ENCODE results near the gene SOWAHD.
A peak's percentile ranks its signal among the peaks of the same experiment; 100 is the strongest.
"Not testable (repeated sequence)": the region's sequence is repeated elsewhere in the genome, so short reads cannot be mapped to it uniquely, and the experiment has no call there.

SOWAHD gene

GRCh38 chrX:119768436-119768835 is 10.0 kb downstream of the SOWAHD start:
- H3K36me3 ChIP-seq (replicated peaks); H3K27me3 ChIP-seq (ENCODE audit: low read depth); in situ Hi-C loops (cut with MboI; ENCODE audit: low sequenced_read_pairs); DNase-seq (ENCODE audit: low spot score in 2 of 2); H3K9me3 ChIP-seq; H3K4me3 ChIP-seq; H3K4me1 ChIP-seq: not testable (repeated sequence)

DNA sequence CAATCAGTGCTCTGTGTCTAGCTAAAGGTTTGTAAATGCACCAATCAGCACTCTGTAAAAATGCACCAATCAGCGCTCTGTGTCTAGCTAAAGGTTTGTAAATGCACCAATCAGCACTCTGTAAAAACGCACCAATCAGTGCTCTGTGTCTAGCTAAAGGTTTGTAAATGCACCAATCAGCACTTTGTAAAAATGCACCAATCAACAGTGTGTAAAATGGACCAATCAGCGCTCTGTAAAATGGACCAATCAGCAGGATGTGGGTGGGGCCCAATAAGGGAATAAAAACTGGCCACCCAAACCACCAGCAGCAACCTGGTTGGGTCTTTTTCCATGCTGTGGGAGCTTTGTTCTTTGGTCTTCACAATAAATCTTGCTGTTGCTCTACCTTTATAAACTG is 11.0 kb downstream of the SOWAHD start:
- H3K36me3 ChIP-seq (replicated peaks); H3K4me3 ChIP-seq; H3K9me3 ChIP-seq; in situ Hi-C loops (cut with MboI; ENCODE audit: low sequenced_read_pairs); DNase-seq (ENCODE audit: low spot score in 2 of 2); H3K27me3 ChIP-seq (ENCODE audit: low read depth); H3K4me1 ChIP-seq: not testable (repeated sequence)

DNA sequence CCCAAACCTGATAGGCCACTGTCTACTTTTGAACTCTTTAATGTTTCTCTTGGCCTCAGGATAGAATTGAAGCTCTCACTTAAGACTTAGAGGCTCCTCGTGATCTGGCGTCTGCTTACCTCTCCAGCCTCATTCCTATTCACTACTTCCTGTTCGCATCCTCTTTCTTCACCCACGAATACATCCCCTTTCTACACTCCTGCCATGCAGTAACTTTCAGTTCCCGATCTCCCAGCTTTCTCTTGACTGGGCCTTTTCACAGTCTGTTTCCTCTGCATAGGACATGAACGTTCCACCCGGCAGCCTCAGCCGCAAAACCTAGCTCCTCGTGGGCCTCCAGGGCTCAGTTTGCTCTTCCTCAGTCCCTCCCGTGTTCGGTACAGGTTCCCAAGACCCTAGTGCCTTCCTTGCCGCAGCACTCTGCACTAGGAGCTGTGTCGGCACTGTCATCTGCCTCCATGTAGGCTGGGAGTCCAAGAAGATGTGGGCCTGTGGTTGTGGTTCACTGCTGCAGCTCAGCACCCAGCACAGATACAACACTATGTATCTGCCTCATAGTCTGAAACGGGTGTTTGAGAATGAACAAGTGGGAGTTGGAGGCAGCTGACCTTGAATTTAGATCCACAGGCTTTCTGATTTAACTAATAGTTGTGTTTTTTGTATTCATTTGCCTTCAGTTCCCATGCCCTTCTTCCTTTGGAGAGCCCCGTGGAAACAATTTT is 17.3 kb downstream of the SOWAHD start:
- DNase-seq (ENCODE audit: low spot score in 2 of 2): no peak
- no peak overlapping the region for H3K4me3 ChIP-seq
- H3K9me3 ChIP-seq: no peaks in the 10 kb centered on the region
- no peaks in the 10 kb centered on the region for H3K27me3 ChIP-seq (ENCODE audit: low read depth)
- peaks cover 15% of the 10 kb centered on the region for H3K36me3 ChIP-seq (replicated peaks)
- no peaks in the 10 kb centered on the region for H3K4me1 ChIP-seq
- in situ Hi-C loops (cut with MboI; ENCODE audit: low sequenced_read_pairs): loop anchor here (25.0 kb wide), 1 partner anchor 362 kb away; no protein-coding TSS in a partner anchor

GRCh38 chrX:119778829-119779228 is 20.4 kb downstream of the SOWAHD start:
- no peak overlapping the region for H3K4me3 ChIP-seq
- in situ Hi-C loops (cut with MboI; ENCODE audit: low sequenced_read_pairs): loop anchor here (25.0 kb wide), 1 partner anchor 358 kb away; no protein-coding TSS in a partner anchor
- H3K36me3 ChIP-seq (replicated peaks): peaks cover 47% of the 10 kb centered on the region
- H3K9me3 ChIP-seq: no peaks in the 10 kb centered on the region
- no peaks in the 10 kb centered on the region for H3K4me1 ChIP-seq
- DNase-seq (ENCODE audit: low spot score in 2 of 2): no peak
- no peaks in the 10 kb centered on the region for H3K27me3 ChIP-seq (ENCODE audit: low read depth)

- in situ Hi-C loops (cut with MboI; ENCODE audit: low sequenced_read_pairs): loop anchor here (25.0 kb wide), 1 partner anchor 354 kb away; no protein-coding TSS in a partner anchor
- DNase-seq (ENCODE audit: low spot score in 2 of 2): no peak
These were observed 24.6 kb downstream of the SOWAHD start for GRCh38 chrX:119783026-119783425.

DNA sequence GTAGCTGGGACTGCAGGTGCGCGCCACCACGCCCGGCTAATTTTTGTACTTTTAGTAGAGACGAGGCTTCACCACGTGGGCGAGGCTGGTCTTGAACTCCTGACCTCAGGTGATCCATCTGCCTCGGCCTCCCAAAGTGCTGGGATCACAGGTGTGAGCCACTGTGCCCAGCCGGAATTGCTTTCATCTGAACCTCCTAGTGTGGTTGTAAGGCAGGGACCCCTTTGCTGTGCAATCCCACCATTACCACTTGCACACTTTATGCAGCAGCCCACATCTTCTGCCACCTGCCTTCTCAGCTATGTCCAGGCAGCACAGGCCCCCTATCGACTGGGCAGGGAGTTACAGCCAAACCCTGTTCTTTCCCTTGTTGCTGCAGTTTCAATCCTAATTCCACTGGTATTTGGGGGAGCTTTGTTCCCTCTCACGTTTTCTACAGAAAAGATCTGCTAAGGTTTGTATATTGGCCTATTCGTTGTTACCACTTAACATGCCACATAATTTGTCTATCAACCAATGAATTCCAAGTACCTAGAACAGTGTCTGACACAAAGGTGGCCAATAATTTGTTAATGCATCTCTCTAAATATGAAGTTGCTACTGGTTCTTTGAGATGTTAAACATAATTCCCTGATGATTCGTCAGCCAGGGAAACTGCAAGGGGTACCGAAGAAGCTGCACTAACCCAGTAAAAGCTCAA is 26.5 kb downstream of the SOWAHD start:
- peak; percentile 59 to 81 for DNase-seq (ENCODE audit: low spot score in 2 of 2)
- H3K36me3 ChIP-seq (replicated peaks): peaks cover 93% of the 10 kb centered on the region
- in situ Hi-C loops (cut with MboI; ENCODE audit: low sequenced_read_pairs): loop anchor here (25.0 kb wide), 1 partner anchor 352 kb away; no protein-coding TSS in a partner anchor
- H3K4me1 ChIP-seq: peaks cover 33% of the 10 kb centered on the region
- no peaks in the 10 kb centered on the region; the same call in 1 of the 2 replicates for H3K9me3 ChIP-seq
- H3K4me3 ChIP-seq: no peak overlapping the region
- H3K27me3 ChIP-seq (ENCODE audit: low read depth): no peaks in the 10 kb centered on the region

More at GRCh38 chrX:119783026-119783425, 24.6 kb downstream of the SOWAHD start:
- Histone ChIP-seq H3K36me3 (replicated peaks) (peaks cover 81% of the 10 kb centered on the region), H3K9me3 (no peaks in the 10 kb centered on the region), H3K27me3 (ENCODE audit: low read depth) (no peaks in the 10 kb centered on the region), H3K4me1 (peaks cover 22% of the 10 kb centered on the region), H3K4me3 (no peak overlapping the region)

DNA sequence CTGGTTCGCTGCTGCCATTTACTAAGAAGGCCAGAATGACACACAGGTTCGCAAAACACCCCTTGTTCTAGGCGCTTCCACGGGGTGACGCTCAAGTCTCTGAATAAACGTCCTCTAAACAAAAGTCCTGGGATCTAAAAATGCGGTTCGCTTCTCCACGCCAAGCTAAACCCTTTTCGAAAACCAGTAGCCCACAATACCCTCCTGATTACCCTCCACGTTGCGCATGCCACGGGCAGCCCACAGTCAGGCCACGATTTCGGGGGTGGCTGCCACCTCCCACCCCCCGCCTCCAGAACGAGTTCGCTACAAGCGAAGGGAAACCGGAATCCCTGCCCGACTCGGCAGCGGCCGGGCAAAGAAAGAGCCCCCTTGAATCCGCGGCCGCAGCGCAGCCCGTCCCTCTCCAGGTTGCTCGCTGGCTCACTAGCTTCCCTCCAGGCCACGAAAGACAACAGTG is 32.6 kb downstream of the SOWAHD start:
- Histone ChIP-seq H3K4me3 (peak overlapping the region; percentile 96), H3K27me3 (ENCODE audit: low read depth) (no peaks in the 10 kb centered on the region), H3K36me3 (replicated peaks) (peaks cover 53% of the 10 kb centered on the region), H3K4me1 (peaks cover 33% of the 10 kb centered on the region), H3K9me3 (no peaks in the 10 kb centered on the region; the same call in 1 of the 2 replicates)
- in situ Hi-C loops (cut with MboI; ENCODE audit: low sequenced_read_pairs): loop anchor here (5.0 to 25.0 kb wide), 2 partner anchors 81 to 346 kb away; partner anchors contain the start of genes NDUFA1 and RNF113A
- DNase-seq (ENCODE audit: low spot score in 2 of 2): no peak

DNA sequence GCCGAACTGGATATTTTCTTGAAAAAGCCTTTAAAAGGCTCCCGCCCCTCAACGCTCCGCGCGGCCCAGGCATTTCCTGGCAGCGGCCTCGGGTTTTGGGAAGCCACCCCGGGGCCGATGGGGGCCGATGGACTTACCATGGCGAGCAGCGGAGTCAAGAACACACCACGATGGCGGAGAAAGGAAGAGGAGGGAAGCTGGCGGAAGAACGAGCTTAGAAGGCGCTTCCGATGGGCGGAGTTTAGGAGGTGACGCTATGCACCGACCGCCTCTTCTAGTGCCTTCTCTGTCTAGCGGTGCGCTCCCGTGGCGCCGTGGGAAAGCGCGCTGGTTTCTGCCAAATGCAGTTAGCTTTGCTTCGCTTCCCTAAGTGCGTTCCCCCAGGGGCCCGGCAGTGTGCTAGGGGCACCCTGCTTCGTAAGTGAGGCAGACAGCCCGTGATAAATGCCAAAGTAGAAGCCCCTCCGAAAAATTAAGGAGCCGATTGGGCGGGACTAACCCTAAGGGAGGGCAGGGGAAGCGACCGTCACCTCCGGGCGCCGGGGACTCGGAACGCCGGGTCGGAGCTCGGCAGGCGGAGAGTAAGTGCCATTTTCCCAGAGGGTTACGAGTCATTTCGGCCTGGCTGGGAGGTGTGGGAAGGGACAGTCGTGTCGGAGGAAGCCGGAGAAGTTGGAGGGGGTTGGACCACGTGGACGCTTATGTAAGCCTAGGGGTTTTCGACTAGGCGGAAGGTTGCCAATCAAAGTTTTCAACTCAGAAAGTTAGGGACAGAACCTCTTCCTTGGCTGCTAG is 33.2 kb downstream of the SOWAHD start, which contains the start of gene RPL39:
RPL39 (minus strand) TSS at position 194 of the 795 bp plus-strand sequence; CDS start at position 140, 54 bp downstream.
- Histone ChIP-seq H3K4me3 (peak within 1 kb of the TSS; percentile 96), H3K9me3 (no peaks in the 10 kb centered on the region; the same call in 1 of the 2 replicates), H3K36me3 (replicated peaks) (peaks cover 47% of the 10 kb centered on the region), H3K27me3 (ENCODE audit: low read depth) (no peaks in the 10 kb centered on the region), H3K4me1 (peaks cover 28% of the 10 kb centered on the region)
- DNase-seq (ENCODE audit: low spot score in 2 of 2): peak; percentile 91 to 95
- in situ Hi-C loops (cut with MboI; ENCODE audit: low sequenced_read_pairs): loop anchor here (5.0 to 25.0 kb wide), 2 partner anchors 81 to 346 kb away; partner anchors contain the start of genes NDUFA1 and RNF113A

GRCh38 chrX:119801253-119802221 is 43.1 kb downstream of the SOWAHD start:
- in situ Hi-C loops (cut with MboI; ENCODE audit: low sequenced_read_pairs): no loop called here
- Histone ChIP-seq H3K36me3 (replicated peaks) (no peaks in the 10 kb centered on the region), H3K27me3 (ENCODE audit: low read depth) (no peaks in the 10 kb centered on the region), H3K4me3 (no peak overlapping the region), H3K9me3 (no peaks in the 10 kb centered on the region), H3K4me1 (no peaks in the 10 kb centered on the region)
- no peak for DNase-seq (ENCODE audit: low spot score in 2 of 2)

DNA sequence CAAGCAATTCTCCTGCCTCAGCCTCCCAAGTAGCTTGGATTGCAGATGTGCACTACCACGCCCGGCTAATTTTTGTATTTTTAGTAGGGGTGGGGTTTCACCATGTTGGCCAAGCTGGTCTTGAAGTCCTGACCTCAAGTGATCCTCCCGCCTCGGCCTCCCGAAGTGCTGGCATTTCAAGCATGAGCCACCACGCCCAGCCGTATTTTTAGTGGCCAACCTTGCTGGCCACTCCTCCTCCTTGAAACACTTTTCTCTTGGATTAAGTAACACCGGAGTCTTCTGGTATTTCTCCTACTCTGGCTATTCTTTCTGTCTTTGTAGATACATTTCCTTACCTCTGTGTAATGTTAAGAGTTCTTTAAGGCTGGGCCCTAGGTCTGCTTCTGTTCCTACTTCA is 44.2 kb downstream of the SOWAHD start:
- no peak for DNase-seq (ENCODE audit: low spot score in 2 of 2)
- Histone ChIP-seq H3K4me1 (no peaks in the 10 kb centered on the region), H3K4me3 (no peak overlapping the region), H3K9me3 (no peaks in the 10 kb centered on the region), H3K36me3 (replicated peaks) (no peaks in the 10 kb centered on the region), H3K27me3 (ENCODE audit: low read depth) (no peaks in the 10 kb centered on the region)
- in situ Hi-C loops (cut with MboI; ENCODE audit: low sequenced_read_pairs): no loop called here

- H3K36me3 ChIP-seq (replicated peaks); H3K9me3 ChIP-seq; in situ Hi-C loops (cut with MboI; ENCODE audit: low sequenced_read_pairs): not testable (repeated sequence)
These were observed 50.1 kb downstream of the SOWAHD start for GRCh38 chrX:119808461-119808860.

DNA sequence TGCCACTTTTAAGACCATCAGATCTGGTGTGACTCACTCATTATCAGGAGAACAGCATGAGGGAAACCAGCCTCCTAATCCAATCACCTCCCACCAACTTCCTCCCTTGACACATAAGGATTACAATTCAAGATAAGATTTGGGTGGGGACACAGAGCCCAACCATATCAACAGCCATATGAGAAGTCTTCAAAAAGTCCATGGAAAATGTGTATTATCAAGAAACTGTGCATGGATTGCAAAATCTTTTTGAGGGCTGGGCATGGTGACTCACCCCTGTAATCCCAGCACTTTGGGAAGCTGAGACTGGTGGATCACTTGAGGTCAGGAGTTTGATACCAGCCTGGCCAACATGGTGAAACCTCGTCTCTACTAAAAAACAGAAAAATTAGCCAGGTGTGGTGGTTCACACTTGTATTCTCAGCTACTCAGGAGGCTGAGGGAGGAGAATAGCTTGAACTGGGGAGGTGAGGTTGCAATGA is 50.8 kb downstream of the SOWAHD start:
- Histone ChIP-seq H3K27me3 (ENCODE audit: low read depth) (no peaks in the 10 kb centered on the region), H3K9me3 (no peaks in the 10 kb centered on the region), H3K36me3 (replicated peaks) (no peaks in the 10 kb centered on the region), H3K4me1 (no peaks in the 10 kb centered on the region), H3K4me3 (no peak overlapping the region)
- in situ Hi-C loops (cut with MboI; ENCODE audit: low sequenced_read_pairs): no loop called here
- DNase-seq (ENCODE audit: low spot score in 2 of 2): no peak

More at GRCh38 chrX:119808461-119808860, 50.1 kb downstream of the SOWAHD start:
- not testable (repeated sequence) for H3K4me1 ChIP-seq; H3K4me3 ChIP-seq; H3K27me3 ChIP-seq (ENCODE audit: low read depth); DNase-seq (ENCODE audit: low spot score in 2 of 2)
